ENCODE results near the gene TRAPPC12.

The TRAPPC12 gene

DNA sequence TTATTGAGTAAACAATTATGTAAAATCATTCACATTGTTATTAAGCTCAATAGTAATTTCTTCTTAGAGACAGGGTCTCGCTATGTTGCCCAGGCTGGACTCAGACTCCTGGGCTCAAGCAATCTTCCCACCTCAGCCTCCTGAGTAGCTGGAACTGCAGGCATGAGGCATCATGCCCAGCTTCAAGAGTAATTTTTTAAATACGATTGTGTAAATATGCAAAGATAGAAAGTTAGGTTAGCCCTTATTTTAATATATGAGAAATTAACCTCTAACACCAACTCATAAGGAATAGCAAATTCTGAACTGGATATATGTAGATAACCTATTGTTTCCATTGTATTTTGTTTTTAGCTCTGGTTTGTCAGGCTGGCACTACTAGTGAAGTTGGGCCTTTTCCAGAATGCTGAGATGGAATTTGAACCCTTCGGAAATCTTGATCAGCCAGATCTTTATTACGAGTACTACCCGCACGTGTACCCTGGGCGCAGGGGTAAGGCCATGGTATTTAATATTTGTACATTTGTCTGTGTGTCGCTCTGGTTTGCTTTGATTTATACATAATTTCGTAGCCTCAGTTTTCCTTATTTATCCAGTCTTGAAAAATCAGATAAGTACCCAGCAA, 44.8 kb downstream of the TRAPPC12 start:
- peaks cover 75% of the 10 kb centered on the region for H3K36me3 ChIP-seq (ENCODE audit: insufficient read depth, low read length)
- H3K4me1 ChIP-seq (ENCODE audit: insufficient read depth, low read length): no peaks in the 10 kb centered on the region
- H3K79me2 ChIP-seq (ENCODE audit: insufficient read depth, low read length): no peaks in the 10 kb centered on the region
- peaks cover 17% of the 10 kb centered on the region for H4K20me1 ChIP-seq (ENCODE audit: insufficient read depth, low read length)
- no peak overlapping the region for H3K27ac ChIP-seq (ENCODE audit: low read length)
- H3K4me3 ChIP-seq (ENCODE audit: low read depth in 1 of 2, low read length in 2 of 2): no peak overlapping the region
- no peak for TF ChIP-seq EZH2 (IDR thresholded peaks at IDR 0.05; ENCODE audit: borderline replicate concordance, low read depth, low read length, severe bottlenecking)
- TF ChIP-seq, protein P1, sequence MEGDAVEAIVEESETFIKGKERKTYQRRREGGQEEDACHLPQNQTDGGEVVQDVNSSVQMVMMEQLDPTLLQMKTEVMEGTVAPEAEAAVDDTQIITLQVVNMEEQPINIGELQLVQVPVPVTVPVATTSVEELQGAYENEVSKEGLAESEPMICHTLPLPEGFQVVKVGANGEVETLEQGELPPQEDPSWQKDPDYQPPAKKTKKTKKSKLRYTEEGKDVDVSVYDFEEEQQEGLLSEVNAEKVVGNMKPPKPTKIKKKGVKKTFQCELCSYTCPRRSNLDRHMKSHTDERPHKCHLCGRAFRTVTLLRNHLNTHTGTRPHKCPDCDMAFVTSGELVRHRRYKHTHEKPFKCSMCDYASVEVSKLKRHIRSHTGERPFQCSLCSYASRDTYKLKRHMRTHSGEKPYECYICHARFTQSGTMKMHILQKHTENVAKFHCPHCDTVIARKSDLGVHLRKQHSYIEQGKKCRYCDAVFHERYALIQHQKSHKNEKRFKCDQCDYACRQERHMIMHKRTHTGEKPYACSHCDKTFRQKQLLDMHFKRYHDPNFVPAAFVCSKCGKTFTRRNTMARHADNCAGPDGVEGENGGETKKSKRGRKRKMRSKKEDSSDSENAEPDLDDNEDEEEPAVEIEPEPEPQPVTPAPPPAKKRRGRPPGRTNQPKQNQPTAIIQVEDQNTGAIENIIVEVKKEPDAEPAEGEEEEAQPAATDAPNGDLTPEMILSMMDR (IDR thresholded peaks at IDR 0.05; ENCODE audit: borderline replicate concordance, extremely low read depth, low read length, poor library complexity, severe bottlenecking): no peak
- H3K9ac ChIP-seq (ENCODE audit: low read depth, low read length): no peak overlapping the region
- no peaks in the 10 kb centered on the region for H3K27me3 ChIP-seq (ENCODE audit: insufficient read depth, low read length, poor library complexity)
- no peak overlapping the region for H3K4me2 ChIP-seq (ENCODE audit: insufficient read depth, low read length)
- ATAC-seq (ENCODE audit: insufficient read depth, low read depth) (no peak), DNase-seq (no peak)
- H3K9me3 ChIP-seq (ENCODE audit: insufficient read depth, low read length, severe bottlenecking): no peaks in the 10 kb centered on the region
- H2AFZ ChIP-seq (ENCODE audit: low read depth, low read length): no peak overlapping the region

GRCh38 chr2:3426615-3427014, 47.1 kb downstream of the TRAPPC12 start:
- H3K36me3 ChIP-seq (ENCODE audit: insufficient read depth, low read length): peaks cover 76% of the 10 kb centered on the region
- no peaks in the 10 kb centered on the region for H3K79me2 ChIP-seq (ENCODE audit: insufficient read depth, low read length)
- DNase-seq (no peak), ATAC-seq (ENCODE audit: insufficient read depth, low read depth) (no peak)
- H3K27me3 ChIP-seq (ENCODE audit: insufficient read depth, low read length, poor library complexity): no peaks in the 10 kb centered on the region
- TF ChIP-seq, protein P1 (IDR thresholded peaks at IDR 0.05; ENCODE audit: borderline replicate concordance, extremely low read depth, low read length, poor library complexity, severe bottlenecking): no peak
- TF ChIP-seq EZH2 (IDR thresholded peaks at IDR 0.05; ENCODE audit: borderline replicate concordance, low read depth, low read length, severe bottlenecking): no peak
- H3K4me1 ChIP-seq (ENCODE audit: insufficient read depth, low read length): no peaks in the 10 kb centered on the region
- no peak overlapping the region for H2AFZ ChIP-seq (ENCODE audit: low read depth, low read length)
- no peak overlapping the region for H3K27ac ChIP-seq (ENCODE audit: low read length)
- H3K4me2 ChIP-seq (ENCODE audit: insufficient read depth, low read length): no peak overlapping the region
- no peaks in the 10 kb centered on the region for H3K9me3 ChIP-seq (ENCODE audit: insufficient read depth, low read length, severe bottlenecking)
- H3K9ac ChIP-seq (ENCODE audit: low read depth, low read length): no peak overlapping the region
- H4K20me1 ChIP-seq (ENCODE audit: insufficient read depth, low read length): peaks cover 8% of the 10 kb centered on the region
- H3K4me3 ChIP-seq (ENCODE audit: low read depth in 1 of 2, low read length in 2 of 2): no peak overlapping the region

GRCh38 chr2:3427272-3427671, 47.8 kb downstream of the TRAPPC12 start:
- ATAC-seq (ENCODE audit: insufficient read depth, low read depth) (no peak), DNase-seq (no peak)
- Histone ChIP-seq H2AFZ (ENCODE audit: low read depth, low read length) (no peak overlapping the region), H4K20me1 (ENCODE audit: insufficient read depth, low read length) (0 out of 2 replicates have a peak, but pooled peaks cover 5% of the 10 kb centered on the region), H3K9me3 (ENCODE audit: insufficient read depth, low read length, severe bottlenecking) (no peaks in the 10 kb centered on the region), H3K36me3 (ENCODE audit: insufficient read depth, low read length) (peaks cover 70% of the 10 kb centered on the region), H3K9ac (ENCODE audit: low read depth, low read length) (no peak overlapping the region), H3K79me2 (ENCODE audit: insufficient read depth, low read length) (no peaks in the 10 kb centered on the region), H3K27me3 (ENCODE audit: insufficient read depth, low read length, poor library complexity) (no peaks in the 10 kb centered on the region), H3K4me1 (ENCODE audit: insufficient read depth, low read length) (no peaks in the 10 kb centered on the region), H3K4me3 (ENCODE audit: low read depth in 1 of 2, low read length in 2 of 2) (no peak overlapping the region), H3K4me2 (ENCODE audit: insufficient read depth, low read length) (no peak overlapping the region), H3K27ac (ENCODE audit: low read length) (no peak overlapping the region)
- TF ChIP-seq, protein P1 (IDR thresholded peaks at IDR 0.05; ENCODE audit: borderline replicate concordance, extremely low read depth, low read length, poor library complexity, severe bottlenecking): no peak
- TF ChIP-seq EZH2 (IDR thresholded peaks at IDR 0.05; ENCODE audit: borderline replicate concordance, low read depth, low read length, severe bottlenecking): no peak

Data from DND-41 (cell line).